Duodenal mucosa (tissue), 2 donors: ENCODE results near the gene SLC66A1.

Experiments
- H3K27ac ChIP-seq: one replicate; pipeline ENCODE4 v1.7.0; 2013; ENCODE audit warnings: low read depth, low read length
- H3K27me3 ChIP-seq, 2 donors: one replicate each; pipeline ENCODE4 v1.7.0; 2013; ENCODE audit warnings: low read length in 2 of 2, control low read depth in 1 of 2; ENCODE audit not compliant: insufficient read depth in 2 of 2, control insufficient read depth in 1 of 2
- H3K36me3 ChIP-seq, 2 donors: one replicate each; pipeline ENCODE4 v1.7.0; 2013; ENCODE audit warnings: low read length in 2 of 2, control low read depth in 1 of 2; ENCODE audit not compliant: insufficient read depth in 2 of 2, control insufficient read depth in 1 of 2
- H3K4me1 ChIP-seq, 2 donors: one replicate each; pipeline ENCODE4 v1.7.0; 2013; ENCODE audit warnings: low read length in 2 of 2, control low read depth in 1 of 2; ENCODE audit not compliant: insufficient read depth in 2 of 2, control insufficient read depth in 1 of 2
- H3K4me3 ChIP-seq, 2 donors: one replicate each; pipeline ENCODE4 v1.7.0; 2013; ENCODE audit warnings: low read length in 2 of 2, low read depth in 1 of 2
- H3K9ac ChIP-seq, 2 donors: one replicate each; pipeline ENCODE4 v1.7.0; 2013; ENCODE audit warnings: low read length in 2 of 2, low read depth in 1 of 2
- H3K9me3 ChIP-seq, 2 donors: one replicate each; pipeline ENCODE4 v1.7.0; 2013; ENCODE audit warnings: low read length in 2 of 2, control low read depth in 1 of 2; ENCODE audit not compliant: control insufficient read depth in 1 of 2

SLC66A1 gene

GRCh38 chr1:19360016-19360415, 47.9 kb downstream of the SLC66A1 start:
- Histone ChIP-seq H3K9ac (no peak overlapping the region), H3K27ac (no peak overlapping the region), H3K4me1 (peaks cover 7 to 23% of the 10 kb centered on the region in 2 donors), H3K27me3 (no peaks in the 10 kb centered on the region), H3K9me3 (no peaks in the 10 kb centered on the region), H3K4me3 (no peak overlapping the region), H3K36me3 (peaks cover 25 to 51% of the 10 kb centered on the region in 2 donors)

GRCh38 chr1:19360432-19360831, 48.3 kb downstream of the SLC66A1 start:
- H3K27me3 ChIP-seq: no peaks in the 10 kb centered on the region
- H3K36me3 ChIP-seq: peaks cover 23 to 52% of the 10 kb centered on the region in 2 donors
- H3K9ac ChIP-seq: no peak overlapping the region
- H3K9me3 ChIP-seq: no peaks in the 10 kb centered on the region
- H3K4me3 ChIP-seq: no peak overlapping the region
- no peak overlapping the region for H3K27ac ChIP-seq
- peaks cover 7 to 23% of the 10 kb centered on the region in 2 donors for H3K4me1 ChIP-seq

- H3K4me1 ChIP-seq: peaks cover 7 to 23% of the 10 kb centered on the region in 2 donors
Measured at GRCh38 chr1:19360843-19361610, 48.9 kb downstream of the SLC66A1 start.

GRCh38 chr1:19361611-19362147, 49.6 kb downstream of the SLC66A1 start:
- Histone ChIP-seq H3K9ac (no peak overlapping the region), H3K4me1 (peaks cover 7 to 23% of the 10 kb centered on the region in 2 donors), H3K36me3 (peaks cover 11 to 40% of the 10 kb centered on the region in 2 donors), H3K27me3 (no peaks in the 10 kb centered on the region), H3K9me3 (no peaks in the 10 kb centered on the region), H3K27ac (no peak overlapping the region), H3K4me3 (no peak overlapping the region)

More at GRCh38 chr1:19360843-19361610, 48.9 kb downstream of the SLC66A1 start:
- Histone ChIP-seq H3K9ac (no peak overlapping the region), H3K27me3 (no peaks in the 10 kb centered on the region), H3K36me3 (peaks cover 17 to 46% of the 10 kb centered on the region in 2 donors), H3K27ac (no peak overlapping the region), H3K4me3 (no peak overlapping the region), H3K9me3 (no peaks in the 10 kb centered on the region)

GRCh38 chr1:19363536-19364152, 51.5 kb downstream of the SLC66A1 start:
- Histone ChIP-seq H3K4me1 (peaks cover 14 to 29% of the 10 kb centered on the region in 2 donors), H3K27ac (peak overlapping the region; percentile 13), H3K9ac (no peak overlapping the region), H3K36me3 (peaks cover 12 to 29% of the 10 kb centered on the region in 2 donors), H3K4me3 (no peak overlapping the region), H3K27me3 (no peaks in the 10 kb centered on the region), H3K9me3 (no peaks in the 10 kb centered on the region)

DNA sequence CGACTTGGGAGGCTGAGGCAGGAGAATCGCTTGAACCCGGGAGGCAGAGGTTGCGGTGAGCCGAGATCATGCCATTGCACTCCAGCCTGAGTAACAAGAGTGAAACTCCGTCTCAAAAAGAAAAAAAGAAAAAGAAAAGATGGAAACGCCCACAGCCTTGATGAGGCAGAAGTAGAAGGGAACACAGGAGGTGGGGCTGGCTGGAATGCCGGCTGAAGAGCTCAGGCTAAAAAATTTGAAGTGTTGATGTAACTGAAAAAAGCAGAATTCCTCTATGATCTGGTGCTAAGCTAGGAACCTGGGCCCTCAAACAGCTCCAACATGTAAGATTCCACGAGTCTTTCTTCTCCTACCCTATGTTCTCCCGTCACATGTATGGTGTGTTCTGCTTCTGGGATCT, 53.6 kb downstream of the SLC66A1 start:
- Histone ChIP-seq H3K36me3 (peaks cover 7 to 19% of the 10 kb centered on the region in 2 donors), H3K27me3 (no peaks in the 10 kb centered on the region), H3K27ac (no peak overlapping the region), H3K4me3 (no peak overlapping the region), H3K9ac (no peak overlapping the region), H3K9me3 (no peaks in the 10 kb centered on the region), H3K4me1 (peaks cover 24 to 29% of the 10 kb centered on the region in 2 donors)

DNA sequence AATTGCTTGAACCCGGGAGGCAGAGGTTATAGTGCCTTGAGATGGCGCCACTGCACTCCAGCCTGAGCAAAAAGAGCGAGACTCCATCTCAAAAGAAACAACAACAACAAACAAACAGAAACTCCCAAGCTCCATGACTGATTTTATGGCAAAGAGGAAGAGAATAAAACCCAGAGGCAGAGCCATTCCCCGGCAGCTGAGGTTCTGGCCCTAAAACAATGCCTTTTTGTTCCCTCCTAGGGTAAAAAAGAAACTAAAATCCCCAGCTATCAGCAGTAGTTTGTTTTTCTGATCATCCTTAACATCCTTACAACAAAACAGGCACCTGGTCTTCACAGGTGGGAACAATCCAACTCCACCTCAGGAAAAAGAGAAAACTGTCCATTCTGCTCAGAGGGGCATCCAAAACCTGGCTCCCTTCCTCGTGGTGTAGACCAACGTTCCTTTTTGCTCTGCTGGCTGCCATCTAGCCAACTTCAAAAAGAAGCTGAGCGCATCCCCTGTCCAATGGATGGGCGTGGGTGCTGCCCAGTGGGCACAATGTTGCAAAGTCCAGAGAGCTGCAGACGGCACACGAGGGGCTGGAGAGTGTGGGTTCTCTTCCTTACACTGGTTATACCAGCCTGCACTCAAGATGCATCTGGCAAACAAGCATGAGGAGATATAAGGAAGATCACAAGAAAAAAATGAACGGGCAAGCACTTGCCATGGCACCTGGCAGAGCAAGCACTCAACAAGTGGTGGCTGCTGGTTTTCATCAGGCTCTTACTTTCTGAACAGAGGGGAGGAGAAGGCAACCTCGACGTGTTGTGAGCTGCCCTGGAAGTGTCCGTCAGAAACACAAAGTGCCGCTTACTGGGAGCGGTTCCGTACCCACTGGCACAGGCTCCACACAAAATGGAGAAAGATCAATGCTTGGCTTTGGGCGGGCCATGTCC, 54.7 kb downstream of the SLC66A1 start:
- H3K36me3 ChIP-seq: peaks cover 6 to 28% of the 10 kb centered on the region in 2 donors
- H3K9ac ChIP-seq: no peak overlapping the region
- H3K4me1 ChIP-seq: peaks cover 31 to 40% of the 10 kb centered on the region in 2 donors
- H3K4me3 ChIP-seq: no peak overlapping the region
- no peaks in the 10 kb centered on the region for H3K9me3 ChIP-seq
- no peak overlapping the region for H3K27ac ChIP-seq
- H3K27me3 ChIP-seq: no peaks in the 10 kb centered on the region

DNA sequence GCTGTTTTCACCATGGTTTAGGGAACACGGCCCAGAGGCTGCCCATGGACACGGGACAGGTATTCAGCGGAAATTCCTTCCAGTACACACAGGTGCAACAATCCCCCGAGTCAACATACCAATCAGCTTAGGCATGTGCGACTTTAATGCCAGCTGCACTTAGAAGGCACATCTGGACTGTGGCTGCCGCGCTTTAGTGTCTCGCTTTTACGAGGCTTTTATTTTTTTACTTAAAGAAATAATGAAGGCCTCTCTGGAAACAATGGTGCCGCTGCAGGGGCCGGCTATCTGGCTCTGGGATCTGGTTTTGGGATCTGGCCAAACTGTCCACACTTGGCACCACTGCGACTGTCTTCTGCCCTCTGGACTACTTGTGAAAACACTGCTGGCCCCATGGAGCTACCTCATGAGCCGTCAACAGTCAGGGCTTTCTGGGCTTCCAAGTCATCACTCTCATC, 55.5 kb downstream of the SLC66A1 start:
- Histone ChIP-seq H3K9ac (no peak overlapping the region), H3K4me3 (no peak overlapping the region), H3K4me1 (peaks cover 31 to 46% of the 10 kb centered on the region in 2 donors), H3K36me3 (peaks cover 6 to 31% of the 10 kb centered on the region in 2 donors), H3K27me3 (no peaks in the 10 kb centered on the region), H3K9me3 (no peaks in the 10 kb centered on the region), H3K27ac (no peak overlapping the region)

DNA sequence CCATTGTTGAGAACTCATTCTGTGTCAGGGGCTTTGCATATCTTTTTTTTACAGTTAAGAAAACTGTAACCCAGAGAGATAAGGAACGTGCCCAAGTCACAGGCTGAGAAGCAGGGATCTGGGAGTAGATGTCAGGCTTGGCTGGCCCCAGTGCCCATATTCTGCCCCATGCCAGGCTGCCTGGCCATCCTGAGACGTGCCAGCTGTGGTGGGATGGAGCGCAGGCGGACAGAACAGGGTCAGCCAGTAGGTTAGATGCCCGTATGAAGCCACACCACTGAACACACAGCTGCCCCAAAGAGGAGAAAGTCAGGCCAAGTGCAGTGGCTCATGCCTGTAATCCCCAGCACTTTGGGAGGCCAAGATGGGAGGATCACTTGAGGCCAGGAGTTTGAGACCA, 55.9 kb downstream of the SLC66A1 start:
- Histone ChIP-seq H3K9me3 (no peaks in the 10 kb centered on the region), H3K9ac (no peak overlapping the region), H3K27ac (no peak overlapping the region), H3K27me3 (no peaks in the 10 kb centered on the region), H3K4me3 (no peak overlapping the region), H3K36me3 (peaks cover 6 to 27% of the 10 kb centered on the region in 2 donors), H3K4me1 (peaks cover 35 to 50% of the 10 kb centered on the region in 2 donors)
